H9 (cell line): ENCODE data around the gene ELF5. TPM values are rescaled to one million over a fixed set of nuclear protein-coding genes. Genes with fewer than 3 reads are reported as not detected.

Source experiments
- DNase-seq: peaks from one replicate; pipeline ENCODE4 v3.0.0-alpha.2; 2017
- H2AFZ ChIP-seq: one replicate; pipeline ENCODE4 v1.6.1; 2013; ENCODE audit warnings: mild to moderate bottlenecking, low read length, control low read depth, moderate library complexity
- H2AK5ac ChIP-seq: 2 replicates; pipeline ENCODE4 v1.6.1; 2013; ENCODE audit warnings: low read length, control low read depth, mixed read lengths; ENCODE audit not compliant: insufficient read length
- H2BK120ac ChIP-seq: one replicate; pipeline ENCODE4 v1.6.1; 2013; ENCODE audit warnings: low read depth, mild to moderate bottlenecking, low read length, control low read depth, inconsistent platforms; ENCODE audit not compliant: poor library complexity, severe bottlenecking
- H2BK12ac ChIP-seq: 2 replicates; pipeline ENCODE4 v1.6.1; 2013; ENCODE audit warnings: low read length, control low read depth, mixed read lengths, low read depth; ENCODE audit not compliant: insufficient read length
- H2BK15ac ChIP-seq: 2 replicates; pipeline ENCODE4 v1.6.1; 2013; ENCODE audit warnings: low read depth, low read length, control low read depth
- H2BK20ac ChIP-seq: one replicate; pipeline ENCODE4 v1.6.1; 2013; ENCODE audit warnings: low read depth, mild to moderate bottlenecking, low read length, control low read depth, inconsistent platforms; ENCODE audit not compliant: poor library complexity, severe bottlenecking
- H2BK5ac ChIP-seq: 2 replicates; pipeline ENCODE4 v1.6.1; 2013; ENCODE audit warnings: low read length, control low read depth, mixed read lengths; ENCODE audit not compliant: insufficient read length
- H3K14ac ChIP-seq: 2 replicates; pipeline ENCODE4 v1.6.1; 2013; ENCODE audit warnings: low read length, control low read depth; ENCODE audit not compliant: insufficient read depth
- H3K18ac ChIP-seq: 2 replicates; pipeline ENCODE4 v1.6.1; 2013; ENCODE audit warnings: low read depth, mild to moderate bottlenecking, mixed read lengths, low read length, control low read depth; ENCODE audit not compliant: insufficient read length
- H3K23ac ChIP-seq: 2 replicates; pipeline ENCODE4 v1.6.1; 2013; ENCODE audit warnings: low read length, control low read depth, mixed read lengths, low read depth; ENCODE audit not compliant: insufficient read length
- H3K23me2 ChIP-seq: 2 replicates; pipeline ENCODE4 v1.6.1; 2013; ENCODE audit warnings: low read depth, mild to moderate bottlenecking, mixed read lengths, low read length, control low read depth; ENCODE audit not compliant: insufficient read length, poor library complexity, severe bottlenecking
- H3K27ac ChIP-seq: 2 replicates; pipeline ENCODE4 v1.5.1; 2013; ENCODE audit warnings: low read length, control low read depth, mixed read lengths, low read depth; ENCODE audit not compliant: insufficient read length
- H3K27me3 ChIP-seq: 2 replicates; pipeline ENCODE4 v1.6.1; 2013; ENCODE audit warnings: low read length, control low read depth, inconsistent platforms; ENCODE audit not compliant: insufficient read depth
- H3K4ac ChIP-seq: 2 replicates; pipeline ENCODE4 v1.6.1; 2013; ENCODE audit warnings: low read depth, mild to moderate bottlenecking, control low read depth, inconsistent platforms, low read length, moderate library complexity
- H3K4me1 ChIP-seq: 2 replicates; pipeline ENCODE4 v1.6.1; 2013; ENCODE audit warnings: low read length, control low read depth, inconsistent platforms; ENCODE audit not compliant: insufficient read depth
- H3K4me2 ChIP-seq: 2 replicates; pipeline ENCODE4 v1.6.1; 2013; ENCODE audit warnings: low read length, control low read depth, mixed read lengths; ENCODE audit not compliant: insufficient read length, insufficient read depth
- H3K56ac ChIP-seq: 2 replicates; pipeline ENCODE4 v1.6.1; 2013; ENCODE audit warnings: low read depth, mild to moderate bottlenecking, mixed read lengths, low read length, control low read depth; ENCODE audit not compliant: insufficient read length
- H3K79me1 ChIP-seq: 2 replicates; pipeline ENCODE4 v1.6.1; 2013; ENCODE audit warnings: low read depth, mild to moderate bottlenecking, moderate library complexity, low read length, control low read depth, inconsistent platforms; ENCODE audit not compliant: insufficient read depth, poor library complexity, severe bottlenecking
- H3K79me2 ChIP-seq: 2 replicates; pipeline ENCODE4 v1.6.1; 2013; ENCODE audit warnings: low read length, control low read depth, inconsistent platforms; ENCODE audit not compliant: insufficient read depth
- H3K9ac ChIP-seq: 2 replicates; pipeline ENCODE4 v1.6.1; 2013; ENCODE audit warnings: low read length, control low read depth, mixed read lengths; ENCODE audit not compliant: insufficient read length; ENCODE audit errors: extremely low read depth
- H3K9me3 ChIP-seq: one replicate; pipeline ENCODE4 v1.6.1; 2013; ENCODE audit warnings: low read depth, low read length, inconsistent platforms; ENCODE audit not compliant: control insufficient read depth
- H3T11ph ChIP-seq: one replicate; pipeline ENCODE4 v1.6.1; 2013; ENCODE audit warnings: mild to moderate bottlenecking, low read length, control low read depth, inconsistent platforms
- H4K20me1 ChIP-seq: one replicate; pipeline ENCODE4 v1.6.1; 2013; ENCODE audit not compliant: control insufficient read depth, insufficient read length, insufficient read depth
- H4K5ac ChIP-seq: 2 replicates; pipeline ENCODE4 v1.6.1; 2013; ENCODE audit warnings: low read depth, mild to moderate bottlenecking, mixed read lengths, low read length, control low read depth; ENCODE audit not compliant: insufficient read length
- H4K8ac ChIP-seq: replicated peaks from 2 replicates; pipeline ENCODE4 v1.6.1; 2013; ENCODE audit warnings: low read length, control low read depth, mixed read lengths, low read depth; ENCODE audit not compliant: insufficient read length
- H4K91ac ChIP-seq: 2 replicates; pipeline ENCODE4 v1.6.1; 2013; ENCODE audit warnings: low read depth, mild to moderate bottlenecking, moderate library complexity, mixed read lengths, low read length, control low read depth; ENCODE audit not compliant: insufficient read length
- H3K27ac Mint-ChIP-seq, 3 experiments: 2 replicates in 2 of 3; 3 replicates in 1 of 3; pipeline ENCODE4 v1.8.0; 2020 to 2021; ENCODE audit warnings: mixed read lengths in 3 of 3, mild to moderate bottlenecking in 1 of 3, moderate library complexity in 1 of 3
- H3K27me3 Mint-ChIP-seq: 2 replicates; pipeline ENCODE4 v1.8.0; 2021; ENCODE audit warnings: low read depth, mild to moderate bottlenecking, moderate library complexity, mixed read lengths
- H3K36me3 Mint-ChIP-seq, 3 experiments: 2 replicates in 2 of 3; 3 replicates in 1 of 3; pipeline ENCODE4 v1.8.0; 2020 to 2021; ENCODE audit warnings: low read depth in 3 of 3, mixed read lengths in 3 of 3; ENCODE audit not compliant: insufficient read depth in 1 of 3
- H3K4me1 Mint-ChIP-seq, 2 experiments: 2 replicates each; pipeline ENCODE4 v1.8.0; 2020; ENCODE audit warnings: mixed read lengths in 2 of 2
- H3K4me3 Mint-ChIP-seq, 2 experiments: 2 replicates in 1 of 2; 3 replicates in 1 of 2; pipeline ENCODE4 v1.8.0; 2020 to 2021; ENCODE audit warnings: mild to moderate bottlenecking in 2 of 2, mixed read lengths in 2 of 2, moderate library complexity in 1 of 2
- H3K9me3 Mint-ChIP-seq, 2 experiments: 2 replicates in 1 of 2; 3 replicates in 1 of 2; pipeline ENCODE4 v1.8.0; 2020; ENCODE audit warnings: mild to moderate bottlenecking in 2 of 2, mixed read lengths in 2 of 2, moderate library complexity in 1 of 2
- CTCF ChIP-seq: fragments of 200-600 bp; sonication (generic); conservative IDR thresholded peaks from 3 replicates; pipeline ENCODE4 v1.8.0; 2021; ENCODE audit warnings: antibody characterized with exemption, mild to moderate bottlenecking
- WGBS: extraction: QIAGEN DNeasy Blood & Tissue Kit; methylation state at CpG from one replicate; pipeline ENCODE4 v1.1.7; 2013; ENCODE audit warnings: missing lambda C conversion rate, low lambda C conversion rate, mixed read lengths; ENCODE audit not compliant: insufficient read length; ENCODE audit errors: extremely low coverage; 5-methylcytosine and 5-hydroxymethylcytosine counted together
- total RNA-seq: library from RNA; stranded (reverse); gene quantifications from 2 replicates; pipeline ENCODE4 v1.2.1, GENCODE V29; 2021

The ELF5 gene
- total RNA-seq, 1 experiment from 2014 or later = not detected

GRCh38 chr11:34560511-34560910 is 46.9 kb upstream of the ELF5 start:
- Histone ChIP-seq H3T11ph (no peak overlapping the region), H3K9me3 (no peaks in the 10 kb centered on the region), H3K27me3 (no peaks in the 10 kb centered on the region), H4K5ac (no peak overlapping the region), H3K23me2 (no peaks in the 10 kb centered on the region), H3K79me1 (no peaks in the 10 kb centered on the region), H3K4me2 (no peak overlapping the region), H3K79me2 (no peaks in the 10 kb centered on the region), H3K27ac (no peak overlapping the region), H4K91ac (no peak overlapping the region), H2BK5ac (no peak overlapping the region), H2BK20ac (no peak overlapping the region), H3K4me1 (no peaks in the 10 kb centered on the region), H2BK120ac (no peak overlapping the region), H2BK15ac (no peak overlapping the region), H3K4ac (no peak overlapping the region), H2BK12ac (no peak overlapping the region), H3K23ac (no peak overlapping the region), H3K56ac (no peak overlapping the region), H4K20me1 (no peaks in the 10 kb centered on the region), H2AK5ac (no peak overlapping the region), H4K8ac (no peak overlapping the region), H3K9ac (no peak overlapping the region), H3K18ac (no peak overlapping the region), H2AFZ (no peak overlapping the region), H3K14ac (no peak overlapping the region)
- Mint-ChIP-seq H3K27me3 (peaks cover 7% of the 10 kb centered on the region), H3K4me3 (no peak overlapping the region), H3K4me1 (peaks cover 19 to 26% of the 10 kb centered on the region in 2 experiments), H3K27ac (no peak overlapping the region), H3K9me3 (no peaks in the 10 kb centered on the region), H3K36me3 (no peaks in the 10 kb centered on the region)
- no CpG with 5 or more reads among the region's 4 CpGs for WGBS
- DNase-seq = no peak
- TF ChIP-seq CTCF = no peak
